SK-N-SH (cell line): ENCODE results near the gene DOK6. TPM values are rescaled to one million over a fixed set of nuclear protein-coding genes. Genes with fewer than 3 reads are reported as not detected.

ENCODE experiments used
- CTCF ChIA-PET: fragments of 300-600, 350-600 bp; formaldehyde crosslinking; extraction: SDS; loops from one replicate; lab custom pipeline; 2021; lab: Yijun Ruan, JAX
- POLR2A ChIA-PET: fragments of 350-600 bp; sonication (Branson Sonifier 250); formaldehyde crosslinking; extraction: SDS; loops from one replicate; lab custom pipeline; 2020; ENCODE audit warnings: antibody characterized with exemption, inconsistent platforms; lab: Yijun Ruan, JAX
- DNase-seq: peaks from one replicate; pipeline ENCODE4 v3.0.0; 2012
- H2AFZ ChIP-seq: fragments of 200-600 bp; sonication (generic); 2 replicates; pipeline ENCODE4 v1.8.1; 2016; ENCODE audit warnings: antibody characterized with exemption, mild to moderate bottlenecking, low read depth
- H3F3A ChIP-seq: fragments of 200-600 bp; sonication (generic); replicated peaks from 2 replicates; pipeline ENCODE3; 2016; ENCODE audit warnings: antibody characterized with exemption, mild to moderate bottlenecking; ENCODE audit not compliant: insufficient read depth
- H3K27ac ChIP-seq, 2 experiments: fragments of 200-500 bp in 1 of 2; fragments of 200-600 bp in 1 of 2; sonication (Bioruptor generic) in 1 of 2; sonication (generic), shearing (Covaris generic) in 1 of 2; 2 replicates each; pipeline versions ENCODE4 v1.5.1 to v1.6.1; 2014 to 2016; ENCODE audit warnings: low read depth in 2 of 2, inconsistent platforms in 1 of 2, low read length in 1 of 2, mild to moderate bottlenecking in 1 of 2, mixed read lengths in 1 of 2
- H3K27me3 ChIP-seq: fragments of 200-600 bp; sonication (generic), shearing (Covaris generic); 2 replicates; pipeline ENCODE4 v1.6.1; 2016; ENCODE audit warnings: mixed run types; ENCODE audit not compliant: insufficient read depth
- H3K36me3 ChIP-seq, 2 experiments: fragments of 200-500 bp in 1 of 2; fragments of 200-600 bp in 1 of 2; sonication (Bioruptor generic) in 1 of 2; sonication (generic) in 1 of 2; replicated peaks in 1 of 2; 2 replicates each; pipeline versions ENCODE3 to v1.5.1; 2014 to 2016; ENCODE audit warnings: low read length in 1 of 2, mild to moderate bottlenecking in 1 of 2; ENCODE audit not compliant: insufficient read depth in 2 of 2, control insufficient read depth in 1 of 2
- H3K4me1 ChIP-seq, 2 experiments: fragments of 200-500 bp in 1 of 2; fragments of 200-600 bp in 1 of 2; sonication (Bioruptor generic) in 1 of 2; sonication (generic), shearing (Covaris generic) in 1 of 2; 2 replicates each; pipeline versions ENCODE4 v1.5.1 to v1.6.1; 2014 to 2016; ENCODE audit warnings: low read depth in 1 of 2, low read length in 1 of 2, mixed run types in 1 of 2; ENCODE audit not compliant: insufficient read depth in 2 of 2, control insufficient read depth in 1 of 2
- H3K4me2 ChIP-seq: fragments of 200-600 bp; sonication (generic), shearing (Covaris generic); 2 replicates; pipeline ENCODE4 v1.6.1; 2017; ENCODE audit warnings: mixed run types
- H3K4me3 ChIP-seq, 2 experiments: fragments of 200-500 bp in 1 of 2; fragments of 200-600 bp in 1 of 2; sonication (Bioruptor generic) in 1 of 2; sonication (generic), shearing (Covaris generic) in 1 of 2; 2 replicates each; pipeline versions ENCODE4 v1.5.1 to v1.8.1; 2014 to 2016; ENCODE audit warnings: low read depth in 2 of 2, inconsistent platforms in 1 of 2, low read length in 1 of 2, mild to moderate bottlenecking in 1 of 2, mixed read lengths in 1 of 2, moderate library complexity in 1 of 2
- H3K79me2 ChIP-seq: fragments of 200-600 bp; sonication (generic); 2 replicates; pipeline ENCODE4 v1.8.1; 2017; ENCODE audit warnings: mild to moderate bottlenecking; ENCODE audit not compliant: insufficient read depth
- H3K9ac ChIP-seq: fragments of 200-600 bp; sonication (generic); 2 replicates; pipeline ENCODE4 v1.6.1; 2017; ENCODE audit warnings: mixed run types
- H3K9me2 ChIP-seq: fragments of 200-600 bp; sonication (generic); 2 replicates; pipeline ENCODE4 v1.6.1; 2017; ENCODE audit warnings: mixed run types
- H3K9me3 ChIP-seq: fragments of 200-600 bp; sonication (generic); 2 replicates; pipeline ENCODE4 v1.6.1; 2017; ENCODE audit warnings: mixed run types, mild to moderate bottlenecking, moderate library complexity
- H4K20me1 ChIP-seq: fragments of 200-600 bp; sonication (generic); 2 replicates; pipeline ENCODE4 v1.6.1; 2017; ENCODE audit warnings: mild to moderate bottlenecking, mixed run types; ENCODE audit not compliant: insufficient read depth
- CHD2 ChIP-seq: fragments of 150-350 bp; IDR thresholded peaks from 2 replicates; pipeline ENCODE4 v1.6.1; 2018; ENCODE audit warnings: low read length; ENCODE audit not compliant: partially characterized antibody
- FOSL2 ChIP-seq: IDR thresholded peaks from 2 replicates; pipeline ENCODE4 v1.4.0; 2012; ENCODE audit warnings: low read depth, mild to moderate bottlenecking, moderate library complexity, borderline replicate concordance
- FOXM1 ChIP-seq: IDR thresholded peaks from 2 replicates; pipeline ENCODE4 v1.4.0; 2012; ENCODE audit warnings: low read depth, mild to moderate bottlenecking
- GABPA ChIP-seq: IDR thresholded peaks from 2 replicates; pipeline ENCODE4 v1.4.0; 2012; ENCODE audit warnings: low read depth, mild to moderate bottlenecking
- GATA2 ChIP-seq: sonication (generic); formaldehyde crosslinking; IDR thresholded peaks from 2 replicates; pipeline ENCODE4 v1.5.0; 2020; ENCODE audit warnings: mild to moderate bottlenecking, missing genetic modification reagents
- MAX ChIP-seq: IDR thresholded peaks from 2 replicates; pipeline ENCODE4 v1.4.0; 2012; ENCODE audit warnings: low read depth
- MEF2A ChIP-seq: IDR thresholded peaks from 2 replicates; pipeline ENCODE4 v1.4.0; 2012; ENCODE audit warnings: low read depth, borderline replicate concordance
- NFIC ChIP-seq: IDR thresholded peaks from 2 replicates; pipeline ENCODE4 v1.4.0; 2012; ENCODE audit warnings: borderline replicate concordance
- NRF1 ChIP-seq: IDR thresholded peaks from 2 replicates; pipeline ENCODE4 v1.6.1; 2012; ENCODE audit warnings: low read depth, mild to moderate bottlenecking, low read length
- RAD21 ChIP-seq: IDR thresholded peaks from 2 replicates; pipeline ENCODE4 v1.6.1; 2012; ENCODE audit warnings: mild to moderate bottlenecking, low read length
- REST ChIP-seq: IDR thresholded peaks from 2 replicates; pipeline ENCODE4 v1.6.1; 2012; ENCODE audit warnings: mild to moderate bottlenecking, low read depth, low read length, moderate library complexity
- RXRA ChIP-seq: IDR thresholded peaks from 2 replicates; pipeline ENCODE4 v1.4.0; 2012; ENCODE audit warnings: low read depth, mild to moderate bottlenecking, borderline replicate concordance
- SIN3A ChIP-seq: IDR thresholded peaks from 2 replicates; pipeline ENCODE4 v1.6.1; 2012; ENCODE audit warnings: low read depth, mild to moderate bottlenecking, low read length, moderate library complexity, borderline replicate concordance
- SMC3 ChIP-seq: IDR thresholded peaks from 2 replicates; pipeline ENCODE4 v1.6.1; 2012; ENCODE audit warnings: low read depth, low read length, improper control_type of control experiment
- TCF12 ChIP-seq: IDR thresholded peaks from 2 replicates; pipeline ENCODE4 v1.4.0; 2012
- WGBS: methylation state at CpG from one replicate; pipeline ENCODE4 v1.1.6; 2017; ENCODE audit warnings: low lambda C conversion rate; 5-methylcytosine and 5-hydroxymethylcytosine counted together
- polyA plus RNA-seq, 3 experiments: library from polyadenylated mRNA; depleted of rRNA; stranded (reverse); fragments of >200 nt; gene quantifications; 2 replicates each; pipeline ENCODE4 v1.2.3, GENCODE V29; 2012
- TF ChIP-seq, protein P1 (sequence below): fragments of 150-350 bp; IDR thresholded peaks from 2 replicates; pipeline ENCODE4 v1.6.1; 2016; ENCODE audit warnings: mild to moderate bottlenecking, low read depth, low read length
- TF ChIP-seq, protein P2 (sequence below): IDR thresholded peaks from 2 replicates; pipeline ENCODE4 v1.4.0; 2012; ENCODE audit warnings: low read depth, borderline replicate concordance
- TF ChIP-seq, protein P3 (sequence below): IDR thresholded peaks from 2 replicates; pipeline ENCODE4 v1.4.0; 2012; ENCODE audit warnings: low read depth, borderline replicate concordance

DOK6 gene
- polyA plus RNA-seq, 1 of the 3 experiments (the other 2 are of a cell fraction): 3.9 TPM

GRCh38 chr18:69557282-69557681, 156.6 kb downstream of the DOK6 start:
- peak overlapping the region in 1 of 2 experiments; percentile 68; a peak in 2 of 4 replicates for H3K27ac ChIP-seq
- no peak overlapping the region for H3K9ac ChIP-seq
- H4K20me1 ChIP-seq: no peaks in the 10 kb centered on the region
- no peak overlapping the region for H3K4me3 ChIP-seq
- H3K27me3 ChIP-seq: no peaks in the 10 kb centered on the region
- H3K9me3 ChIP-seq: no peaks in the 10 kb centered on the region
- H3K4me2 ChIP-seq: no peak overlapping the region
- H3K9me2 ChIP-seq: no peaks in the 10 kb centered on the region
- TF ChIP-seq GATA2 (CRISPR knock-in tag) (no peak), GABPA (no peak), SIN3A (no peak), NRF1 (no peak), SMC3 (no peak), REST (no peak), RAD21 (no peak), RXRA (no peak), TCF12 (no peak), MAX (no peak), FOSL2 (no peak), CHD2 (no peak), FOXM1 (no peak), MEF2A (no peak), NFIC (no peak)
- TF ChIP-seq, protein P1, sequence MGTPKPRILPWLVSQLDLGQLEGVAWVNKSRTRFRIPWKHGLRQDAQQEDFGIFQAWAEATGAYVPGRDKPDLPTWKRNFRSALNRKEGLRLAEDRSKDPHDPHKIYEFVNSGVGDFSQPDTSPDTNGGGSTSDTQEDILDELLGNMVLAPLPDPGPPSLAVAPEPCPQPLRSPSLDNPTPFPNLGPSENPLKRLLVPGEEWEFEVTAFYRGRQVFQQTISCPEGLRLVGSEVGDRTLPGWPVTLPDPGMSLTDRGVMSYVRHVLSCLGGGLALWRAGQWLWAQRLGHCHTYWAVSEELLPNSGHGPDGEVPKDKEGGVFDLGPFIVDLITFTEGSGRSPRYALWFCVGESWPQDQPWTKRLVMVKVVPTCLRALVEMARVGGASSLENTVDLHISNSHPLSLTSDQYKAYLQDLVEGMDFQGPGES: no peak
- TF ChIP-seq, protein P2, sequence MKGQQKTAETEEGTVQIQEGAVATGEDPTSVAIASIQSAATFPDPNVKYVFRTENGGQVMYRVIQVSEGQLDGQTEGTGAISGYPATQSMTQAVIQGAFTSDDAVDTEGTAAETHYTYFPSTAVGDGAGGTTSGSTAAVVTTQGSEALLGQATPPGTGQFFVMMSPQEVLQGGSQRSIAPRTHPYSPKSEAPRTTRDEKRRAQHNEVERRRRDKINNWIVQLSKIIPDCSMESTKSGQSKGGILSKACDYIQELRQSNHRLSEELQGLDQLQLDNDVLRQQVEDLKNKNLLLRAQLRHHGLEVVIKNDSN: no peak
- TF ChIP-seq, protein P3, sequence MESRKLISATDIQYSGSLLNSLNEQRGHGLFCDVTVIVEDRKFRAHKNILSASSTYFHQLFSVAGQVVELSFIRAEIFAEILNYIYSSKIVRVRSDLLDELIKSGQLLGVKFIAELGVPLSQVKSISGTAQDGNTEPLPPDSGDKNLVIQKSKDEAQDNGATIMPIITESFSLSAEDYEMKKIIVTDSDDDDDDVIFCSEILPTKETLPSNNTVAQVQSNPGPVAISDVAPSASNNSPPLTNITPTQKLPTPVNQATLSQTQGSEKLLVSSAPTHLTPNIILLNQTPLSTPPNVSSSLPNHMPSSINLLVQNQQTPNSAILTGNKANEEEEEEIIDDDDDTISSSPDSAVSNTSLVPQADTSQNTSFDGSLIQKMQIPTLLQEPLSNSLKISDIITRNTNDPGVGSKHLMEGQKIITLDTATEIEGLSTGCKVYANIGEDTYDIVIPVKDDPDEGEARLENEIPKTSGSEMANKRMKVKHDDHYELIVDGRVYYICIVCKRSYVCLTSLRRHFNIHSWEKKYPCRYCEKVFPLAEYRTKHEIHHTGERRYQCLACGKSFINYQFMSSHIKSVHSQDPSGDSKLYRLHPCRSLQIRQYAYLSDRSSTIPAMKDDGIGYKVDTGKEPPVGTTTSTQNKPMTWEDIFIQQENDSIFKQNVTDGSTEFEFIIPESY: no peak
- no peaks in the 10 kb centered on the region for H3K36me3 ChIP-seq
- no peak for DNase-seq
- 84% methylated on average over 4 of the region's 4 CpGs for WGBS
- H3F3A ChIP-seq: no peaks in the 10 kb centered on the region
- peaks cover 0 to 12% of the 10 kb centered on the region in 2 experiments; a peak in 3 of 4 replicates for H3K4me1 ChIP-seq
- no peak overlapping the region for H2AFZ ChIP-seq
- ChIA-PET CTCF (no interaction called here), POLR2A (no interaction called here)
- no peaks in the 10 kb centered on the region for H3K79me2 ChIP-seq
